WTC11 (cell line): ENCODE results near the gene CAPN7.

Experiments used
- CTCF ChIP-seq: fragments of 200-600 bp; IDR thresholded peaks from 2 replicates; pipeline ENCODE4 v1.8.0; 2022; ENCODE audit warnings: antibody characterized with exemption
- FOXJ3 ChIP-seq: sonication (generic); formaldehyde crosslinking; IDR thresholded peaks from 2 replicates; pipeline ENCODE4 v1.9.0; 2021; ENCODE audit warnings: missing genetic modification reagents, mild to moderate bottlenecking, borderline replicate concordance
- TEAD1 ChIP-seq: sonication (generic); formaldehyde crosslinking; IDR thresholded peaks from 2 replicates; pipeline ENCODE4 v1.8.0; 2022; ENCODE audit warnings: mild to moderate bottlenecking, missing genetic modification reagents
- TEAD4 ChIP-seq: sonication (generic); formaldehyde crosslinking; IDR thresholded peaks from 2 replicates; pipeline ENCODE4 v1.8.0; 2022; ENCODE audit warnings: mild to moderate bottlenecking, missing genetic modification reagents
- USF2 ChIP-seq: sonication (generic); formaldehyde crosslinking; IDR thresholded peaks from 2 replicates; pipeline ENCODE4 v1.8.1; 2023; ENCODE audit warnings: mild to moderate bottlenecking, missing genetic modification reagents, moderate library complexity
- ZNF423 ChIP-seq: fragments of 250-450 bp; sonication (Bioruptor Pico); IDR thresholded peaks from 2 replicates; pipeline ENCODE4 v2.1.2; 2022; ENCODE audit warnings: mild to moderate bottlenecking, moderate library complexity
- TF ChIP-seq, protein P1 (sequence below): sonication (generic); formaldehyde crosslinking; IDR thresholded peaks from 2 replicates; pipeline ENCODE4 v1.8.1; 2023; ENCODE audit warnings: mild to moderate bottlenecking, missing genetic modification reagents

DNA sequence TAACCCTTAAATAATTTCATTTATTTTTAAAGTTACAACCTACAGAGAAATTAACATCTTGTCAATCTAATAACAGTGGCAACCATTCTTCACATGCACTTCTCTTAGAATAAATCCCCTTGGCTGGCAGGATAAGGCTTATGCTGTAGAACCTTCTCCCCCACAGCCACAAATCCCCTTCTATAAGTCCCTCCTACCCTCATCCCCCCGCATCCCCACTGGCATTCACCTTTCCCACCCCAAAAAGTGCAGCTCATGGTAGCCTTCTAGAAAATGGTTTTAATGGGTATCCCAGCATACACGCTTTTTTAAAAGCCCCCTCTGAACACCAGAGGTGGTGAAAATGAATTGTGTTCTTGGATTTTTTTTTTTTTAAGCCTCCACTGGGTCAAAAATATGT, 49.2 kb downstream of the CAPN7 start:
- TF ChIP-seq TEAD4 (CRISPR knock-in tag) (no peak), CTCF (no peak), FOXJ3 (CRISPR knock-in tag) (no peak), USF2 (CRISPR knock-in tag) (no peak), ZNF423 (CRISPR knock-in tag) (no peak), TEAD1 (CRISPR knock-in tag) (no peak)
- TF ChIP-seq, protein P1, sequence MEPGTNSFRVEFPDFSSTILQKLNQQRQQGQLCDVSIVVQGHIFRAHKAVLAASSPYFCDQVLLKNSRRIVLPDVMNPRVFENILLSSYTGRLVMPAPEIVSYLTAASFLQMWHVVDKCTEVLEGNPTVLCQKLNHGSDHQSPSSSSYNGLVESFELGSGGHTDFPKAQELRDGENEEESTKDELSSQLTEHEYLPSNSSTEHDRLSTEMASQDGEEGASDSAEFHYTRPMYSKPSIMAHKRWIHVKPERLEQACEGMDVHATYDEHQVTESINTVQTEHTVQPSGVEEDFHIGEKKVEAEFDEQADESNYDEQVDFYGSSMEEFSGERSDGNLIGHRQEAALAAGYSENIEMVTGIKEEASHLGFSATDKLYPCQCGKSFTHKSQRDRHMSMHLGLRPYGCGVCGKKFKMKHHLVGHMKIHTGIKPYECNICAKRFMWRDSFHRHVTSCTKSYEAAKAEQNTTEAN (CRISPR knock-in tag), result no peak
